ENCODE results near the gene BICRA.

- no peak for TF ChIP-seq TRIM28 (IDR thresholded peaks at IDR 0.05)
- no peak for TF ChIP-seq EP300 (IDR thresholded peaks at IDR 0.05; ENCODE audit: low read length)
- TF ChIP-seq POLR2AphosphoS5 (IDR thresholded peaks at IDR 0.05; ENCODE audit: control insufficient read depth, insufficient read depth, low read depth, low read length), result no peak
- no peak for TF ChIP-seq SIRT6 (IDR thresholded peaks at IDR 0.05; ENCODE audit: low read depth, low read length)
- TF ChIP-seq, protein P1, sequence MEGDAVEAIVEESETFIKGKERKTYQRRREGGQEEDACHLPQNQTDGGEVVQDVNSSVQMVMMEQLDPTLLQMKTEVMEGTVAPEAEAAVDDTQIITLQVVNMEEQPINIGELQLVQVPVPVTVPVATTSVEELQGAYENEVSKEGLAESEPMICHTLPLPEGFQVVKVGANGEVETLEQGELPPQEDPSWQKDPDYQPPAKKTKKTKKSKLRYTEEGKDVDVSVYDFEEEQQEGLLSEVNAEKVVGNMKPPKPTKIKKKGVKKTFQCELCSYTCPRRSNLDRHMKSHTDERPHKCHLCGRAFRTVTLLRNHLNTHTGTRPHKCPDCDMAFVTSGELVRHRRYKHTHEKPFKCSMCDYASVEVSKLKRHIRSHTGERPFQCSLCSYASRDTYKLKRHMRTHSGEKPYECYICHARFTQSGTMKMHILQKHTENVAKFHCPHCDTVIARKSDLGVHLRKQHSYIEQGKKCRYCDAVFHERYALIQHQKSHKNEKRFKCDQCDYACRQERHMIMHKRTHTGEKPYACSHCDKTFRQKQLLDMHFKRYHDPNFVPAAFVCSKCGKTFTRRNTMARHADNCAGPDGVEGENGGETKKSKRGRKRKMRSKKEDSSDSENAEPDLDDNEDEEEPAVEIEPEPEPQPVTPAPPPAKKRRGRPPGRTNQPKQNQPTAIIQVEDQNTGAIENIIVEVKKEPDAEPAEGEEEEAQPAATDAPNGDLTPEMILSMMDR (IDR thresholded peaks at IDR 0.05 in 2 of 3, conservative IDR thresholded peaks at IDR 0.05 in 1 of 3; ENCODE audit: insufficient read depth in 2 of 3, low read depth in 1 of 3, low read length in 3 of 3), result no peak
Observed at GRCh38 chr19:47714339-47714738, 105.4 kb downstream of the BICRA start.

Data from K562 (cell line).